Measurements from ENCODE around the gene STK39. TPM values are rescaled to one million over a fixed set of nuclear protein-coding genes. Genes with fewer than 3 reads are reported as not detected.

The STK39 gene
- total RNA-seq, 1 donor from 2014 or later, result 26.9 TPM

DNA sequence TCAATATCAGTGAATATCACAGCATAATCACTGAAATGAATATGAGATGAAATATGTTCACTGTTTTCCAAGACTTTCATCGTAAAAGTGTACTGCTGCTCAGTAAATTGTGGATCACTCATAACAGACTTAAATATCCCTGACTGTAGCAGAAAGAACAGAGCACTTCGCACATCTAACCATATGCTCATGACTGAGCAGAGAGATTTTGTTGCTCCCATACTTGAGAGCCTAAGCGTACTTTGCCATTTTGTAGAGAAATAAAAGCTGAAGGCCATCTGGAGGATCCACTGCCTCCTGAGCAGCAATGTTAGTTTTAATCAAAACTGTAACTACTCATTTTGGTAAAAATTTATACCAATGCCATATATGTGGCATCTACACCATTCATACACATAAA is 243.5 kb downstream of the STK39 start:
- DNase-seq (ENCODE audit: extremely low spot score, unreplicated experiment), result no peak
- H3K4me3 Mint-ChIP-seq (ENCODE audit: unreplicated experiment), result no peak overlapping the region
- no peaks in the 10 kb centered on the region for H3K27me3 Mint-ChIP-seq (ENCODE audit: unreplicated experiment)
- TF ChIP-seq, protein P1, sequence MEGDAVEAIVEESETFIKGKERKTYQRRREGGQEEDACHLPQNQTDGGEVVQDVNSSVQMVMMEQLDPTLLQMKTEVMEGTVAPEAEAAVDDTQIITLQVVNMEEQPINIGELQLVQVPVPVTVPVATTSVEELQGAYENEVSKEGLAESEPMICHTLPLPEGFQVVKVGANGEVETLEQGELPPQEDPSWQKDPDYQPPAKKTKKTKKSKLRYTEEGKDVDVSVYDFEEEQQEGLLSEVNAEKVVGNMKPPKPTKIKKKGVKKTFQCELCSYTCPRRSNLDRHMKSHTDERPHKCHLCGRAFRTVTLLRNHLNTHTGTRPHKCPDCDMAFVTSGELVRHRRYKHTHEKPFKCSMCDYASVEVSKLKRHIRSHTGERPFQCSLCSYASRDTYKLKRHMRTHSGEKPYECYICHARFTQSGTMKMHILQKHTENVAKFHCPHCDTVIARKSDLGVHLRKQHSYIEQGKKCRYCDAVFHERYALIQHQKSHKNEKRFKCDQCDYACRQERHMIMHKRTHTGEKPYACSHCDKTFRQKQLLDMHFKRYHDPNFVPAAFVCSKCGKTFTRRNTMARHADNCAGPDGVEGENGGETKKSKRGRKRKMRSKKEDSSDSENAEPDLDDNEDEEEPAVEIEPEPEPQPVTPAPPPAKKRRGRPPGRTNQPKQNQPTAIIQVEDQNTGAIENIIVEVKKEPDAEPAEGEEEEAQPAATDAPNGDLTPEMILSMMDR (IDR thresholded peaks at IDR 0.05), result no peak
- H3K9me3 Mint-ChIP-seq (ENCODE audit: unreplicated experiment), result peaks cover 4% of the 10 kb centered on the region
- no peak overlapping the region for H3K27ac Mint-ChIP-seq (ENCODE audit: unreplicated experiment)
- peaks cover 27% of the 10 kb centered on the region for H3K4me1 Mint-ChIP-seq (ENCODE audit: unreplicated experiment)
- peaks cover 26% of the 10 kb centered on the region for H3K36me3 Mint-ChIP-seq (ENCODE audit: unreplicated experiment)

DNA sequence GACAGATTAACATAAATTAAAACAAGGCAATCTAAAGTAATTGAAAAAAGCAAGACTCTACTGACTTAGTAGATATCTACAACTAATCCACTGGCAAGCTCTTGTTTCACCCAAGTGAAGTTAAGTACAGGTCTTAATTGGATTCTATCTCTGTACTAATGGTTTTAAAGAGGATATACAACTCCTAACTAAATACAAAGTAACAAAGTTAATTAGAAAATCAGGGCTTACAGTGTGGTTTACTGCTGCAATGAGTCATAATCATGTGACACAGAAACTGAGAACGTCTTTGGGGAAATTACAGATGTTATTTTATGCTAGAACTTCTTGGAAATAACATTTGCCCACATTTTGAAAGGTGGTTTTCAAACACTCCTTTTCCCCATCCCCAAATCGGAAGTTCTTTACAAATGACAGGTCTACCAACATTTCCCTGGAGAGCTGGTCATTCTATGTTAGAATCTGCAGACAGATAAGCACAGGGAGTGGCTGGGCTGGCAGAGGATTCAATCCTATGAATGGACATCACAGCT is 245.3 kb downstream of the STK39 start:
- peaks cover 27% of the 10 kb centered on the region for H3K4me1 Mint-ChIP-seq (ENCODE audit: unreplicated experiment)
- peaks cover 4% of the 10 kb centered on the region for H3K9me3 Mint-ChIP-seq (ENCODE audit: unreplicated experiment)
- no peaks in the 10 kb centered on the region for H3K27me3 Mint-ChIP-seq (ENCODE audit: unreplicated experiment)
- DNase-seq (ENCODE audit: extremely low spot score, unreplicated experiment), result no peak
- TF ChIP-seq, protein P1 (IDR thresholded peaks at IDR 0.05), result no peak
- H3K4me3 Mint-ChIP-seq (ENCODE audit: unreplicated experiment), result no peak overlapping the region
- H3K36me3 Mint-ChIP-seq (ENCODE audit: unreplicated experiment), result peaks cover 20% of the 10 kb centered on the region
- no peak overlapping the region for H3K27ac Mint-ChIP-seq (ENCODE audit: unreplicated experiment)

DNA sequence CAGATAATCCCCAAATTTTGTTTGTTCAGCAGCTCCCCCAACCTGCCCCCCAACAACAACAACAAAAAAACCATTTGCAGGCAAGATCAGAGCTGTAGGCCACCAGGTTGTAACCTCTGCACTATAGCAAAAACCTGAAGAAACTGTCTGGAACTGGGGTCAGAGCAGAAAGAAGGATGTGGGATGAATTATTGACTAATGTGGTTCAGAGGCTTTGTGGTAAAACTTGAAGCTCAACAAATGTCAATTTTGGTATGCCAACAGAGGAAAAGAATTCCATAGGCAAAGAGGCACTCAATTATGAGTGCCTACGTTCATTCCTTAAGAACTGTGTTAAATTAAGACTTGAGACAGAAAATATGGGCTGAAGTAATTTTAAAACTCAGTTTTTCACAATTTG is 255.1 kb downstream of the STK39 start:
- TF ChIP-seq, protein P1 (IDR thresholded peaks at IDR 0.05), result no peak
- peaks cover 11% of the 10 kb centered on the region for H3K4me1 Mint-ChIP-seq (ENCODE audit: unreplicated experiment)
- H3K27ac Mint-ChIP-seq (ENCODE audit: unreplicated experiment), result no peak overlapping the region
- peaks cover 18% of the 10 kb centered on the region for H3K36me3 Mint-ChIP-seq (ENCODE audit: unreplicated experiment)
- peaks cover 4% of the 10 kb centered on the region for H3K9me3 Mint-ChIP-seq (ENCODE audit: unreplicated experiment)
- H3K27me3 Mint-ChIP-seq (ENCODE audit: unreplicated experiment), result no peaks in the 10 kb centered on the region
- no peak overlapping the region for H3K4me3 Mint-ChIP-seq (ENCODE audit: unreplicated experiment)
- DNase-seq (ENCODE audit: extremely low spot score, unreplicated experiment), result no peak

DNA sequence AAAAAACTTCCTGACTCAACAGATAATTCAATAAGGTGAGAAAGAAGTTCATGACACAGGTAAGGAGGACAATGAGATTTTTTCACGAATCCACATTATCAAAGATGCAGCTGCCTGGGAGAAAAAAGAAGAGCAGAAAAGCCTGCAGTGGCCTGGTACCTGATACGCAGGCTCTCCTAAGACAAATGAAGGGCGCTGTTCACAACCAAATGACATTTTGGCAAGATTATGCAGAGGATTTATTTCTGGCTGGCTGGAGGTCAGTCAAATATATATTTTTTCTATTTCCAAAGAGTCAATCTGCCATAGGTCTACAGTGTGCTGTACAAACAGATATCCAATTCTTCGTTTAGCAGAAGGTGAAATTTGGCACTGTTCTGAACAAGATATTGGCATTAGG is 257.3 kb downstream of the STK39 start:
- H3K9me3 Mint-ChIP-seq (ENCODE audit: unreplicated experiment), result no peaks in the 10 kb centered on the region
- TF ChIP-seq, protein P1 (IDR thresholded peaks at IDR 0.05), result no peak
- no peak overlapping the region for H3K4me3 Mint-ChIP-seq (ENCODE audit: unreplicated experiment)
- H3K27ac Mint-ChIP-seq (ENCODE audit: unreplicated experiment), result no peak overlapping the region
- no peaks in the 10 kb centered on the region for H3K27me3 Mint-ChIP-seq (ENCODE audit: unreplicated experiment)
- H3K36me3 Mint-ChIP-seq (ENCODE audit: unreplicated experiment), result peaks cover 7% of the 10 kb centered on the region
- no peak for DNase-seq (ENCODE audit: extremely low spot score, unreplicated experiment)
- peaks cover 17% of the 10 kb centered on the region for H3K4me1 Mint-ChIP-seq (ENCODE audit: unreplicated experiment)

DNA sequence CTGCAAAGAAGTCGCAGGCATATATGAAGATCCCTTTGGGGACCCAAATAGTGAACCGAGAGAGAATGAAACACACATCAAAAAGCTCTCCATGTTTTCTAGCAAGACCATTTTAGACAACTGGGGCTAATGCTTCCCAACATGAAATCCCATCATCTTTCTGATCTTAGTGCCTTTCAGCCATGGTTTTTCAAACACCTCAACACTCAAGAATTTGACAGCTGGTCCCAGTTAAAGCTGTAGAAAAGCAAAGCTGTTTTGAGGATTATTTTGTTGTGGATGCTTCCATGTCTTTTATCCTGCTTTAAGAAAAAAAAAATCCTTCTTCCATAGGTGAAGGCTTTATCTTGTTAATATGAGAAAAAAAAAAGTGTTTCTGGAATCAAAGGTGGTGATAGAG is 259.1 kb downstream of the STK39 start:
- no peak overlapping the region for H3K27ac Mint-ChIP-seq (ENCODE audit: unreplicated experiment)
- DNase-seq (ENCODE audit: extremely low spot score, unreplicated experiment), result no peak
- TF ChIP-seq, protein P1 (IDR thresholded peaks at IDR 0.05), result no peak

More for the DNA sequence above, 259.1 kb downstream of the STK39 start:
- H3K36me3 Mint-ChIP-seq (ENCODE audit: unreplicated experiment), result peaks cover 13% of the 10 kb centered on the region
- H3K4me3 Mint-ChIP-seq (ENCODE audit: unreplicated experiment), result no peak overlapping the region
- H3K9me3 Mint-ChIP-seq (ENCODE audit: unreplicated experiment), result no peaks in the 10 kb centered on the region
- peaks cover 11% of the 10 kb centered on the region for H3K4me1 Mint-ChIP-seq (ENCODE audit: unreplicated experiment)
- H3K27me3 Mint-ChIP-seq (ENCODE audit: unreplicated experiment), result no peaks in the 10 kb centered on the region
